Endodermal cell (in vitro differentiated cells): ENCODE data around the gene STAG3. TPM values are rescaled to one million over a fixed set of nuclear protein-coding genes. Genes with fewer than 3 reads are reported as not detected.
A peak's percentile ranks its signal among the peaks of the same experiment; 100 is the strongest.

ENCODE experiments used
- DNase-seq: peaks from one replicate; pipeline ENCODE4 v3.0.0-alpha.2; 2017
- H3K27ac ChIP-seq: 2 replicates; pipeline ENCODE4 v1.5.1; 2013; ENCODE audit warnings: mild to moderate bottlenecking, low read depth, low read length, moderate library complexity
- H3K27me3 ChIP-seq: 2 replicates; pipeline ENCODE4 v1.6.1; 2013; ENCODE audit warnings: mild to moderate bottlenecking, low read length, moderate library complexity; ENCODE audit not compliant: insufficient read depth, control insufficient read depth, poor library complexity, severe bottlenecking
- H3K36me3 ChIP-seq: 2 replicates; pipeline ENCODE4 v1.7.0; 2013; ENCODE audit warnings: mild to moderate bottlenecking, low read length, moderate library complexity; ENCODE audit not compliant: control insufficient read depth, insufficient read depth
- H3K4me1 ChIP-seq: one replicate; pipeline ENCODE4 v1.7.0; 2013; ENCODE audit warnings: low read length; ENCODE audit not compliant: control insufficient read depth, insufficient read depth
- H3K4me3 ChIP-seq: 2 replicates; pipeline ENCODE4 v1.5.1; 2013; ENCODE audit warnings: mild to moderate bottlenecking, low read length, moderate library complexity
- H3K9ac ChIP-seq: 2 replicates; pipeline ENCODE4 v1.6.1; 2013; ENCODE audit warnings: mild to moderate bottlenecking, low read length, moderate library complexity; ENCODE audit not compliant: poor library complexity, severe bottlenecking; ENCODE audit errors: extremely low read depth
- H3K9me3 ChIP-seq: 2 replicates; pipeline ENCODE4 v1.6.1; 2013; ENCODE audit warnings: mild to moderate bottlenecking, low read length, moderate library complexity; ENCODE audit not compliant: control insufficient read depth
- H3K27ac Mint-ChIP-seq: 2 replicates; pipeline ENCODE4 v1.8.0; 2020; ENCODE audit warnings: mixed read lengths
- H3K27me3 Mint-ChIP-seq: 2 replicates; pipeline ENCODE4 v1.8.0; 2021; ENCODE audit warnings: mild to moderate bottlenecking, mixed read lengths; ENCODE audit not compliant: insufficient read depth
- H3K36me3 Mint-ChIP-seq: 2 replicates; pipeline ENCODE4 v1.8.0; 2020; ENCODE audit warnings: low read depth, mixed read lengths
- H3K4me1 Mint-ChIP-seq: 2 replicates; pipeline ENCODE4 v1.8.0; 2020; ENCODE audit warnings: mixed read lengths
- H3K4me3 Mint-ChIP-seq: 2 replicates; pipeline ENCODE4 v1.8.0; 2020; ENCODE audit warnings: mild to moderate bottlenecking, moderate library complexity, mixed read lengths
- H3K9me3 Mint-ChIP-seq: 2 replicates; pipeline ENCODE4 v1.8.0; 2020; ENCODE audit warnings: mild to moderate bottlenecking, mixed read lengths
- whole genome bisulfite sequencing, 2 experiments: methylation state at CpG; one replicate each; pipeline versions ENCODE4 v1.1.5 to v1.1.7; 2013; ENCODE audit warnings: missing lambda C conversion rate in 2 of 2, mixed read lengths in 1 of 2; ENCODE audit not compliant: insufficient coverage in 1 of 2, insufficient read length in 1 of 2; 5-methylcytosine and 5-hydroxymethylcytosine counted together
- total RNA-seq, 2 donors: library from RNA; stranded (reverse); fragmentation: NEBNext Ultra II Directional in 1 of 2; extraction: Animal tissue kit (Norgen Biotek cat#: 25700) in 1 of 2; gene quantifications; 2 replicates in 1 of 2; 3 replicates in 1 of 2; pipeline ENCODE4 v1.2.1, GENCODE V29; 2021
- TF ChIP-seq, protein P1 (sequence below): fragments of 200-600 bp; sonication (generic); conservative IDR thresholded peaks from 2 replicates; pipeline ENCODE4 v1.5.0; 2021; ENCODE audit warnings: antibody characterized with exemption, mild to moderate bottlenecking

Gene STAG3
- total RNA-seq, 2 donors from 2014 or later = 1.2 to 3.3 TPM

DNA sequence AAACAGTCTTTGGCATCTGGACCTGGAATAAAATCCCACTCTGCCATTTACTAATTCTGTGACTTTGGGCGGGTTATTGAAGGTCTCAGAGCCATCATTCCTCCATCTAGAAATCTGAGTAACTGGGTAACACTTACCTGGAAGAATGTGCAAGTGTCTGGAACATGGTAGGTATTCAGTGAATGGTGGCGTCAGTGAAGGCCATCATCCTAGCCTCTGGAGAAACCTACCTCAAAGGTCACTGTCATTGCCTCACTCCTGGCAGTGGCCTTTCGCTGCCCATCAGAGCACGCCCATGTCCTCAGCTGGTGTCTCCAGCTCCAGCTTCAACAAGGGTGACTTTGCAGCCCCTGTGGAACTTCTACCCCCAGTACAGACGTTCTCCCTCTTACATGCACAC lies 13.8 kb upstream of the STAG3 start:
- no peaks in the 10 kb centered on the region for H3K36me3 ChIP-seq
- peaks cover 9% of the 10 kb centered on the region for H3K4me1 ChIP-seq
- Mint-ChIP-seq H3K4me1 (peaks cover 25% of the 10 kb centered on the region), H3K9me3 (no peaks in the 10 kb centered on the region), H3K36me3 (no peaks in the 10 kb centered on the region), H3K4me3 (no peak overlapping the region), H3K27ac (no peak overlapping the region), H3K27me3 (peaks cover 28% of the 10 kb centered on the region)
- no peak for DNase-seq
- no peaks in the 10 kb centered on the region for H3K9me3 ChIP-seq
- H3K27me3 ChIP-seq = no peaks in the 10 kb centered on the region
- no peak overlapping the region for H3K27ac ChIP-seq
- H3K4me3 ChIP-seq = no peak overlapping the region
- TF ChIP-seq, protein P1, sequence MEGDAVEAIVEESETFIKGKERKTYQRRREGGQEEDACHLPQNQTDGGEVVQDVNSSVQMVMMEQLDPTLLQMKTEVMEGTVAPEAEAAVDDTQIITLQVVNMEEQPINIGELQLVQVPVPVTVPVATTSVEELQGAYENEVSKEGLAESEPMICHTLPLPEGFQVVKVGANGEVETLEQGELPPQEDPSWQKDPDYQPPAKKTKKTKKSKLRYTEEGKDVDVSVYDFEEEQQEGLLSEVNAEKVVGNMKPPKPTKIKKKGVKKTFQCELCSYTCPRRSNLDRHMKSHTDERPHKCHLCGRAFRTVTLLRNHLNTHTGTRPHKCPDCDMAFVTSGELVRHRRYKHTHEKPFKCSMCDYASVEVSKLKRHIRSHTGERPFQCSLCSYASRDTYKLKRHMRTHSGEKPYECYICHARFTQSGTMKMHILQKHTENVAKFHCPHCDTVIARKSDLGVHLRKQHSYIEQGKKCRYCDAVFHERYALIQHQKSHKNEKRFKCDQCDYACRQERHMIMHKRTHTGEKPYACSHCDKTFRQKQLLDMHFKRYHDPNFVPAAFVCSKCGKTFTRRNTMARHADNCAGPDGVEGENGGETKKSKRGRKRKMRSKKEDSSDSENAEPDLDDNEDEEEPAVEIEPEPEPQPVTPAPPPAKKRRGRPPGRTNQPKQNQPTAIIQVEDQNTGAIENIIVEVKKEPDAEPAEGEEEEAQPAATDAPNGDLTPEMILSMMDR = no peak
- 87 to 90% methylated on average over 4 to 5 of the region's 5 CpGs for WGBS, 2 experiments
- no peak overlapping the region for H3K9ac ChIP-seq

DNA sequence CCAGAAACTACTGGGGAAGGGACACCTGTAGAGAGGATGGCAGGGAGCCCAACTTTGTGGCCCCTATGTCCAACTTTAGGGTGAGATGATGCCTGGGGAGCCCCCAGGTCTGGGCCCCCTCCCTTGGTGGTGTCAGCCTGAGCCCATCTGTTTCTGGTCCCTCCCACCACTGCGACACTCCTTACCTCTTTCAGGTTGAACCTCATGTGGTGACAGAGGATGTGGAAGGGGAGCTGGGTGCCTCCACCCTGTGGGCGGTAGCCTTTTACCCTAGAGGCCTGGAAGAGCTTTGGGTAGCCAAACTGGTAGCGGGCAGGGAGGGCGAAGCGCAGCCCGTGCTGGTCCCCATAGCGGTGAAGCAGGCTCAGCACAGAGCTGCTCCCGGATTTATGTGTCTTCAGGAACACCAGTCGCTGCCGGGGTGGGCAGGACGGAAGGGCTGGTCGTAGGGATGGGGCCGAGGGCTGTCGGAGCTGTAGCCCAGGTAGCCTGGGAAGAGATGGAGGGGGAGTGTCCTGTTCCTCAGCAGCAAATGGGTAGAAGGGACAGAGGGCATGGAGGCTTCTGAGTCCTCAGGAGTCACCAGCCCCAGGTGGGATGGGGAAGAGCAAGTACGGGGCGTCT lies 11.3 kb upstream of the STAG3 start:
- peak; percentile 49 for DNase-seq
- Histone ChIP-seq H3K9me3 (no peaks in the 10 kb centered on the region), H3K27me3 (no peaks in the 10 kb centered on the region), H3K9ac (no peak overlapping the region), H3K4me1 (peaks cover 9% of the 10 kb centered on the region), H3K27ac (no peak overlapping the region), H3K36me3 (no peaks in the 10 kb centered on the region), H3K4me3 (no peak overlapping the region)
- Mint-ChIP-seq H3K27me3 (peaks cover 37% of the 10 kb centered on the region), H3K27ac (no peak overlapping the region), H3K4me3 (peak overlapping the region; percentile 8), H3K4me1 (peaks cover 36% of the 10 kb centered on the region), H3K36me3 (no peaks in the 10 kb centered on the region), H3K9me3 (no peaks in the 10 kb centered on the region)
- 89 to 94% methylated on average over 7 to 16 of the region's 16 CpGs for WGBS, 2 experiments
- TF ChIP-seq, protein P1 = no peak

DNA sequence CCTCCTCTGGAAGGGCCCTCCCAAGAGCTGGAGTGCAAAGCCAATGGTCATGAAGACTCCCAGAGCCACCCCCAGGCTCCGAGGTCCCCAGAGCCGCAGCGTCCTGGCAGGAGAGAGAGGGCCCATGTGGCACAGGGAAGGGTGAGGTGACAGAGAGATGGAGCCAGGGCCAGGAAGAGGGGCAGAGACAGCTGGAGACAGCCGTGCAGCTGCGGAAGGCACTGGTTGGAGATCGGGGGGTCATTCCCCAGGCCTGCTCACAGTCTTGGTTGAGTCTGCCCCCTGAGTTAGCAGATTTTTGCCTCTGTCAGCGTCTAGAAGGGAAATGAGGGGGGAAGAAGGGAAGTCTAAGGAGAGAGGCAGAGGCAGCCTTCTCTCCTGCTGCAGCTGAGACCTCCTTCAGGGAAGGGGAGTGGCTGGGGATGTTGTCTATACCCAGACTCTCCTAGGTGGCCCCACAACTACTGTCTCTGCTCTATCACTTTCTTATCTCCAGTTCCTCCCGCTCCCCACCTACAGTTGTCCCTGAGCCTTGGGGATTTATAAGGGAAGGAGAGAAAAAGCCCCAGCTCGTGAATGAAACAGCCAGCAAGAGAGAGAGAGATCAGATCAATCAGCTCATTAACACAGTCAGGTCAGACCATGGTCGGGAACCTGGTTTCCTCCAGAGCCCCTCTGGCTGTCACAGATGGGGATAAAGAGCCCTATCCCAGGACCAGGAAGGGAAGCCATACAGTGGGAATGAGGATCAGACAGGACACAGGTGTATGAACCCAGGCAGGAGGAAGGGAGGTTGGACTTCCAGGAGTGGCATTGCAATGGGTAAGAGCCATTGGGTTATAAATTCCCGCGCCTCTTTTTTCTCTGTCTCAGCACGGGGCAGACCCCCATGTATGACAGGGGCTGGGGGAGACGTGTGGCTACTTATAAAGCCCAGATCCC lies 10.5 kb upstream of the STAG3 start:
- Histone ChIP-seq H3K9ac (no peak overlapping the region), H3K27me3 (no peaks in the 10 kb centered on the region), H3K4me3 (peak overlapping the region; percentile 73), H3K27ac (no peak overlapping the region), H3K36me3 (no peaks in the 10 kb centered on the region), H3K9me3 (no peaks in the 10 kb centered on the region), H3K4me1 (peaks cover 9% of the 10 kb centered on the region)
- Mint-ChIP-seq H3K9me3 (no peaks in the 10 kb centered on the region), H3K36me3 (no peaks in the 10 kb centered on the region), H3K4me1 (peaks cover 39% of the 10 kb centered on the region), H3K27ac (no peak overlapping the region), H3K27me3 (peaks cover 40% of the 10 kb centered on the region), H3K4me3 (peak overlapping the region; percentile 57)
- WGBS, 2 experiments = 55 to 71% methylated on average over 7 to 12 of the region's 14 CpGs
- TF ChIP-seq, protein P1 = no peak
- DNase-seq = peak; percentile 61
